Nephron (organoid): ENCODE data around the gene RHOD.

Experiments used
- H3K27ac Mint-ChIP-seq, 3 experiments: 2 replicates each; pipeline ENCODE4 v1.8.0; 2020; ENCODE audit warnings: mixed read lengths in 3 of 3, mild to moderate bottlenecking in 2 of 3, moderate library complexity in 1 of 3
- H3K27me3 Mint-ChIP-seq: 2 replicates; pipeline ENCODE4 v1.8.0; 2021; ENCODE audit warnings: low read depth, mild to moderate bottlenecking, moderate library complexity, mixed read lengths
- H3K36me3 Mint-ChIP-seq: 2 replicates; pipeline ENCODE4 v1.8.0; 2020; ENCODE audit warnings: low read depth, mixed read lengths
- H3K4me1 Mint-ChIP-seq: 2 replicates; pipeline ENCODE4 v1.8.0; 2020; ENCODE audit warnings: mixed read lengths
- H3K4me3 Mint-ChIP-seq, 3 experiments: 2 replicates each; pipeline ENCODE4 v1.8.0; 2020; ENCODE audit warnings: mild to moderate bottlenecking in 3 of 3, mixed read lengths in 3 of 3, moderate library complexity in 2 of 3
- H3K9me3 Mint-ChIP-seq: 2 replicates; pipeline ENCODE4 v1.8.0; 2020; ENCODE audit warnings: mixed read lengths
- TF ChIP-seq, protein P1 (sequence below), 3 experiments: fragments of 200-600 bp; sonication (generic); IDR thresholded peaks; one replicate each; pipeline ENCODE4 v1.5.0; 2021; ENCODE audit warnings: antibody characterized with exemption in 3 of 3; ENCODE audit not compliant: unreplicated experiment in 3 of 3

Gene RHOD

DNA sequence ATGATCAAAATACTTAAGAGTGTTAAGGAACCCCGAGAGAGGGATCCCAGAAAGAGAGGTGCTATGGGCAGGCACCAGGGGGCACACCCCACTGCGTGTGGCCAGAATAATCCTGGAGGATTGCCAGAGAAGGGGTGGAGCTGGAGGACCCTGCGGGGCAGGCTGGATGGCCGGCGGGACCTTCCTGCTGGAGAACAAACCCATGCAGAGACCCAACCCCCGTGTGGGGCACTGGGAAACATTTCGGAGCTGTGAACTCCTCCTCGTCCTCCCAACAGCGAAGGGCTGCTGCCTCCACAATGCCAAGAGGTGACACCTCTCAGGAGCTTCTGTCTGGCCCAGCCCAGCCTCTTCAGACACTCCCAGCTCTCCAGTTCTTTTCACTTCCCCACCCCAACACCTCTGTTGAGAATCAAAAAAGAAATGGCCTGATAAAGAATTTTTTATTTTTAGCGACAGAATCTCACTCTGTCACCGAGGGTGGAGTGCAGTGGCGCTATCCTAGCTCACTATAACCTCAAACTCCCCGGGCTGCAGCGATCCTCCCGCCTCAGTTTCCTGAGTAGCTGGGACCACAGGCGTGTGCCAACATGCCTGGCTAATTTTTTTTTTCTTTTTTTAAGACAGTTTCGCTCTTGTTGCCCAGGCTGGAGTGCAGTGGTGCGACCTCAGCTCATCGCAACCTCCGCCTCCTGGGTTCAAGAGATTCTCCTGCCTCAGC lies 25.6 kb downstream of the RHOD start:
- H3K4me1 Mint-ChIP-seq = peaks cover 10% of the 10 kb centered on the region
- H3K36me3 Mint-ChIP-seq = no peaks in the 10 kb centered on the region
- H3K4me3 Mint-ChIP-seq = no peak overlapping the region
- H3K27me3 Mint-ChIP-seq = peaks cover 7% of the 10 kb centered on the region
- H3K9me3 Mint-ChIP-seq = no peaks in the 10 kb centered on the region
- TF ChIP-seq, protein P1, sequence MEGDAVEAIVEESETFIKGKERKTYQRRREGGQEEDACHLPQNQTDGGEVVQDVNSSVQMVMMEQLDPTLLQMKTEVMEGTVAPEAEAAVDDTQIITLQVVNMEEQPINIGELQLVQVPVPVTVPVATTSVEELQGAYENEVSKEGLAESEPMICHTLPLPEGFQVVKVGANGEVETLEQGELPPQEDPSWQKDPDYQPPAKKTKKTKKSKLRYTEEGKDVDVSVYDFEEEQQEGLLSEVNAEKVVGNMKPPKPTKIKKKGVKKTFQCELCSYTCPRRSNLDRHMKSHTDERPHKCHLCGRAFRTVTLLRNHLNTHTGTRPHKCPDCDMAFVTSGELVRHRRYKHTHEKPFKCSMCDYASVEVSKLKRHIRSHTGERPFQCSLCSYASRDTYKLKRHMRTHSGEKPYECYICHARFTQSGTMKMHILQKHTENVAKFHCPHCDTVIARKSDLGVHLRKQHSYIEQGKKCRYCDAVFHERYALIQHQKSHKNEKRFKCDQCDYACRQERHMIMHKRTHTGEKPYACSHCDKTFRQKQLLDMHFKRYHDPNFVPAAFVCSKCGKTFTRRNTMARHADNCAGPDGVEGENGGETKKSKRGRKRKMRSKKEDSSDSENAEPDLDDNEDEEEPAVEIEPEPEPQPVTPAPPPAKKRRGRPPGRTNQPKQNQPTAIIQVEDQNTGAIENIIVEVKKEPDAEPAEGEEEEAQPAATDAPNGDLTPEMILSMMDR (IDR thresholded peaks at IDR 0.05; ENCODE audit: unreplicated experiment in 3 of 3) = no peak
- H3K27ac Mint-ChIP-seq = no peak overlapping the region

DNA sequence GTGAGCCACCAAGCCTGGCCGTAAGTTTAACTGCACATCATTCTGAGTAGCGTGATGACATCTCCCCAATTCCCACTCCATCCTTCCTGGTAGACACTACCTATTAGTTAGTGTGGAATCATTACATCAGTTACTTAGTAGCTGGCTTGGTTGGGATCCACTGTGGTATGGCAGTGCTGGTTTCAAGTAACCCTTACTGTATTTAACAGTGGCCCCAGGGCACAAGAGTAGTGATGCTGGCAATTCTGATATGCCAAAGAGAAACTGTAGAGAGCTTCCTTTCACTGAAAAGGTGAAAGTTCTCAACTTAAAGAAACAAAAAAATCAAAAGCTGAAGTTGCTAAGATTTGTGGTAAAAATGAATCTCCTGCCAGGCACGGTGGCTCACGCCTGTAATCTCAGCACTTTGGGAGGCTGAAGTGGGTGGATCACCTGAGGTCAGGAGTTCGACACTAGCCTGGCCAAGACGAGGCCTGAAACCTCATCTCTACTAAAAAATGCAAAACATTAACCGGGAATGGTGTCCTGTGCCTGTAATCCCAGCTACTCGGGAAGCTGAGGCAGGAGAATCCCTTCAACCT lies 27.2 kb downstream of the RHOD start:
- Mint-ChIP-seq H3K4me3 (no peak overlapping the region), H3K27ac (no peak overlapping the region), H3K9me3 (no peaks in the 10 kb centered on the region), H3K4me1 (peaks cover 10% of the 10 kb centered on the region), H3K36me3 (no peaks in the 10 kb centered on the region), H3K27me3 (peaks cover 7% of the 10 kb centered on the region)
- TF ChIP-seq, protein P1 (IDR thresholded peaks at IDR 0.05; ENCODE audit: unreplicated experiment in 3 of 3) = no peak

DNA sequence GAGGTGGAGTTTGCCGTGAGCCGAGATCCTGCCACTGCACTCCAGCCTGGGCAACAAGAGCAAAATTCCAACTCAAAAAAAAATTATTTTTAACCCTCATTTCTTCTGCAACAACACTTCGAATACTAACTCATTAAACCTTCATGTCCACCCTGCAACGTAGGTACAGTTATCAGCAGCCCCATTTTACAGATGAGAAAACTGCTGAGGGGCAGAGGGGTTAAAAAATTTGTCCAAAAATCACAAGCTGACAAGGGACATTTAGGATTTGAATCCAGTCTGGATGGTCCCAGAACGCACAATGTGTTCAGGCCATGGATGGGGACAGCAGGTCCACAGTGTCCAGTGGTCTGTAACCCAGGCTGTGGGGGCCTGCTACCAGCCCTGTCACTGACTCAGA lies 29.0 kb downstream of the RHOD start:
- Mint-ChIP-seq H3K36me3 (no peaks in the 10 kb centered on the region), H3K4me1 (peaks cover 5% of the 10 kb centered on the region), H3K27ac (no peak overlapping the region), H3K4me3 (no peak overlapping the region), H3K9me3 (no peaks in the 10 kb centered on the region), H3K27me3 (peaks cover 7% of the 10 kb centered on the region)
- TF ChIP-seq, protein P1 (IDR thresholded peaks at IDR 0.05; ENCODE audit: unreplicated experiment in 3 of 3) = no peak

DNA sequence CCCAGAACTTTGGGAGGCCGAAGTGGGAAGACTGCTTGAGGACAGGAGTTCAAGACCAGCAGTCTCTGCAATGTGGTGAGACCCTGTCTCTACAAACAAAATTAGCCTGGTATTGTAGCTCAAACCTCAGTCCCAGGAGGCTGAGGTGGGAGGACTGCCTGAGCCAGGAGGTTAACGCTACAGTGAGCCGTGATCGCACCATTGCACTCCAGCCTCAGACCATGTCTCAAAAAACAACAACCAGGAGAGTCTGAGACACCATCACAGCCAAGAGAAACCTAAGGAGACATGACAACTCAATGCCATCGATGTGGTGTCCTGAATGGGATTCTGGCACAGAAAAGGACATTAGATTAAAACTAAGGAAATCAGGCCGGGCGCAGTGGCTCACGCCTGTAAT lies 34.1 kb downstream of the RHOD start:
- TF ChIP-seq, protein P1 (IDR thresholded peaks at IDR 0.05; ENCODE audit: unreplicated experiment in 3 of 3) = no peak
- H3K27ac Mint-ChIP-seq = no peak overlapping the region
- no peak overlapping the region for H3K4me3 Mint-ChIP-seq
- H3K4me1 Mint-ChIP-seq = no peaks in the 10 kb centered on the region
- no peaks in the 10 kb centered on the region for H3K27me3 Mint-ChIP-seq
- H3K9me3 Mint-ChIP-seq = no peaks in the 10 kb centered on the region
- H3K36me3 Mint-ChIP-seq = no peaks in the 10 kb centered on the region

DNA sequence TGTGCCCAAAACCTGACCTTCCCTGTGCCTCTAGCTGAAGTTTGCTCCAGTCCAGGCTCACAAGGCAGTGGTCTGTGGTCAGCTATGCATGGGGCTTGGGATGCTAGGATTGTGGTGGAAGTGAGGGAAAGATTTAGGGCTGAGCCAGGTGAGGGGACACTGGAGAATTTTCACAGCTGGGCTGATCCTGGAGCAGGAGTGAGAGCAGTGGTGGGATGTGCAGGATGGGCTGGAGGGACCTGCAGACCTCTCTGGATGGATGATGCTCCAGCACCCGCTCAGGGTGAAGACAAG lies 38.5 kb downstream of the RHOD start:
- H3K27me3 Mint-ChIP-seq = no peaks in the 10 kb centered on the region
- H3K9me3 Mint-ChIP-seq = no peaks in the 10 kb centered on the region
- no peak overlapping the region for H3K4me3 Mint-ChIP-seq
- H3K4me1 Mint-ChIP-seq = peaks cover 10% of the 10 kb centered on the region
- no peaks in the 10 kb centered on the region for H3K36me3 Mint-ChIP-seq
- H3K27ac Mint-ChIP-seq = no peak overlapping the region
- TF ChIP-seq, protein P1 (IDR thresholded peaks at IDR 0.05; ENCODE audit: unreplicated experiment in 3 of 3) = no peak
